GM13976 (cell line): Measurements from ENCODE around the gene TTC1.

Experiments used
- DNase-seq: peaks from one replicate; pipeline ENCODE4 v3.0.0; 2012; ENCODE audit warnings: low spot score
- in situ Hi-C: fragments of 300-500 bp; cut with MboI; formaldehyde crosslinking; loops from one replicate; pipeline ENCODE4 v1.12.0; 2022; ENCODE audit warnings: low sequenced_read_pairs, mixed read lengths, inconsistent platforms; ENCODE audit not compliant: unreplicated experiment
- TF ChIP-seq, protein P1 (sequence below): IDR thresholded peaks from 2 replicates; pipeline ENCODE4 v1.5.1; 2012; ENCODE audit warnings: borderline replicate concordance, mild to moderate bottlenecking; ENCODE audit not compliant: insufficient read depth; ENCODE audit errors: extremely low read depth, missing control alignments, control extremely low read depth

The TTC1 gene

DNA sequence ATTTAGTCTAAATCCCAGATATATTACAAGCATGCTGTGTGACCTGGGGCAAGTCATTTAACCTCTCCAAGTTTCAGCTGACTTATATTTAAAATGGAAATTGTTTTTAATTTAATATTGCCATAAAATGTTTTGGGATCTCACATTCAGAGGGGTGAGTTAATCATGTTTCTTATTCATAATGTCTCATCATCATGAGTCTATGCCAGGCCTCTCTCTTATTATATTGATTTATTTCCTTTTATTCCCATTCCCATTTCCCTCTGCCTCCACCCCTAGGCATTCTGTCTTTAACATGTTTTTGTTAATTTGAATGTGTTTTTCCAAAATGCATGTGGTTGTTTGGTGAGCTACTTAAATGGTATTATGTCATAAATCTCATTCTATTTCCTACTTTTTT, 39.0 kb upstream of the TTC1 start:
- DNase-seq = no peak
- TF ChIP-seq, protein P1, sequence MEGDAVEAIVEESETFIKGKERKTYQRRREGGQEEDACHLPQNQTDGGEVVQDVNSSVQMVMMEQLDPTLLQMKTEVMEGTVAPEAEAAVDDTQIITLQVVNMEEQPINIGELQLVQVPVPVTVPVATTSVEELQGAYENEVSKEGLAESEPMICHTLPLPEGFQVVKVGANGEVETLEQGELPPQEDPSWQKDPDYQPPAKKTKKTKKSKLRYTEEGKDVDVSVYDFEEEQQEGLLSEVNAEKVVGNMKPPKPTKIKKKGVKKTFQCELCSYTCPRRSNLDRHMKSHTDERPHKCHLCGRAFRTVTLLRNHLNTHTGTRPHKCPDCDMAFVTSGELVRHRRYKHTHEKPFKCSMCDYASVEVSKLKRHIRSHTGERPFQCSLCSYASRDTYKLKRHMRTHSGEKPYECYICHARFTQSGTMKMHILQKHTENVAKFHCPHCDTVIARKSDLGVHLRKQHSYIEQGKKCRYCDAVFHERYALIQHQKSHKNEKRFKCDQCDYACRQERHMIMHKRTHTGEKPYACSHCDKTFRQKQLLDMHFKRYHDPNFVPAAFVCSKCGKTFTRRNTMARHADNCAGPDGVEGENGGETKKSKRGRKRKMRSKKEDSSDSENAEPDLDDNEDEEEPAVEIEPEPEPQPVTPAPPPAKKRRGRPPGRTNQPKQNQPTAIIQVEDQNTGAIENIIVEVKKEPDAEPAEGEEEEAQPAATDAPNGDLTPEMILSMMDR = no peak
- in situ Hi-C loops = no loop called here

DNA sequence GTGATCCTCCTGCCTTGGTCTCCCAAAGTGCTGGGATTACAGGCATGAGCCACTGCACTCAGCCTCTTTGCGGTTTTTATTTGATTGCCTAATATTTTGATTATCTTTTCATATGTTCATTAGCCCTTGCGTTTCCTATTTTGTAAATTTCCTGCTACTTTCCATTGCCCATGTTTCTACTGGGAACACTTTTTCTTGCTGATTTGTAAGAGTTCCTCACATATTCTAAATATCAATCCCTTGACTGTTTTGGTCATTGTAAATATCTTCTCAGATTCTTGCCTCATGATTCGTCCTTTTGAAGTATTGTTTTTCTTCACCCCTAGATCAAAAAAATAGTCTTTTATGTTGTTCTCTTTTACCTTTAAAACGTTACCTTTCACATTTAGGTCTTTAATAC, 37.9 kb upstream of the TTC1 start:
- DNase-seq = no peak
- in situ Hi-C loops = no loop called here

DNA sequence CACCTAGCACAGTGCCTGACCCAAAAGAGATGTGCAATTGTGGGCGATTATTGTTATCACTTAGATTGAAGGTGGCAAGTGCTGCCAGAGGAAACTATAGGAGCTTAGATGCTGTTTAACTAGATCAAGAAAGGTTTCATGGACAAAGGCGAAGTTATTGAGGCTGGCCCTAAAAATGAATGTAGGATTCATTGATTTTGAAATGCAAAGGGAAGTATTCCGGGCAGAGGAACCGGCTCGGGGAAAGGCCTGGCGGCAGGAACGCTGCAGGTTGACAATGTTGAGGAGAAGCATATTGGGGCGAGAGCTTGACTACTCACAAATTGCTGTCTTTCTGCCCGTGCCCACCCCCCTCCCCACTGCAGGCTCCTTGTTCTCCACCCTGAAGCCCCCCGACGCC, 37.4 kb upstream of the TTC1 start:
- TF ChIP-seq, protein P1 = no peak
- DNase-seq = no peak
- in situ Hi-C loops = no loop called here

More for the DNA sequence above, 37.9 kb upstream of the TTC1 start:
- TF ChIP-seq, protein P1 = no peak

DNA sequence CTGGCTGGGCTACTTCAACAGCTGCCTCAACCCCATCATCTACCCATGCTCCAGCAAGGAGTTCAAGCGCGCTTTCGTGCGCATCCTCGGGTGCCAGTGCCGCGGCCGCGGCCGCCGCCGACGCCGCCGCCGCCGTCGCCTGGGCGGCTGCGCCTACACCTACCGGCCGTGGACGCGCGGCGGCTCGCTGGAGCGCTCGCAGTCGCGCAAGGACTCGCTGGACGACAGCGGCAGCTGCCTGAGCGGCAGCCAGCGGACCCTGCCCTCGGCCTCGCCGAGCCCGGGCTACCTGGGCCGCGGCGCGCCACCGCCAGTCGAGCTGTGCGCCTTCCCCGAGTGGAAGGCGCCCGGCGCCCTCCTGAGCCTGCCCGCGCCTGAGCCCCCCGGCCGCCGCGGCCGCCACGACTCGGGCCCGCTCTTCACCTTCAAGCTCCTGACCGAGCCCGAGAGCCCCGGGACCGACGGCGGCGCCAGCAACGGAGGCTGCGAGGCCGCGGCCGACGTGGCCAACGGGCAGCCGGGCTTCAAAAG, 36.9 kb upstream of the TTC1 start:
- peak; percentile 41 for DNase-seq
- TF ChIP-seq, protein P1 = no peak
- in situ Hi-C loops = no loop called here

DNA sequence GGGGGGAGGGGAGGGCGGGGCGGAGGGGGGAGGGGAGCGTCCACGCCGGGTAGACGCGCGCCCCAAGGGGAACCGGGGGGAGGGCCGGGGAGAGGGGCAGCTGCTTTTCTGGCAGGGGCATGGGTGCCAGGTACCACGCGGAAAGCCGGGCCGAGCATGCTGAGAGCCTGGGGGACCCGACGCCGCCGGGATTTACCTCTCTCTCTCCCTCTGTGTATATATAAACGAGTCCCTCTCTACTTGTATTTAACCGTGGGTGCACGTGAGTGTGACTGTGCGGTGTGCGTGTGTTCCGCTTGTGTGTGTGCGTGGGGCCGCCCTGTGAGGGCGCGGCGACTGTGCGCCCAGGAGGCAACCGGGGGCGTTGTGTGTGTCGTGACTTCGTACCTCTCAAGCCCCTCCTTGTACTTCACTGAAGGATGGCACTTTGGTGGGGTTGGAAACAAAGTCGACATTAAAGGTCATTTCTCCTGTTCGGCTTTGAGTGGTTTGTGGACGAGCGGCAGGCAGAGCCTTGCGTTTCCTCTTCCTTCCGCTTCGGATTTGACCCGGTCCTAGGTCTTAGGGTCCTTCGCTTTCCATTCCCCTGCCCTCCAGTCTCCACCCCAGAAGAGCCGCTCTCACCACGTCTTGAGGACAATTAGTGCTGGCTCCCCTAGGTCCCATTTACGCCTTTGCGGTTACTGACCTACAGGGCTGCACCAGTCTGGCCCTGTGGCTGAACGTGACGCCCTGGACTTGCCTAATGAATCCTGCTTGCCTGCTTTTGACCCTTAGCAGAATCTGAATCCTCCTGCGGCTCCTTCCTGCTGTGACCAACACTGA, 36.2 kb upstream of the TTC1 start:
- in situ Hi-C loops = no loop called here
- TF ChIP-seq, protein P1 = no peak
- no peak for DNase-seq

DNA sequence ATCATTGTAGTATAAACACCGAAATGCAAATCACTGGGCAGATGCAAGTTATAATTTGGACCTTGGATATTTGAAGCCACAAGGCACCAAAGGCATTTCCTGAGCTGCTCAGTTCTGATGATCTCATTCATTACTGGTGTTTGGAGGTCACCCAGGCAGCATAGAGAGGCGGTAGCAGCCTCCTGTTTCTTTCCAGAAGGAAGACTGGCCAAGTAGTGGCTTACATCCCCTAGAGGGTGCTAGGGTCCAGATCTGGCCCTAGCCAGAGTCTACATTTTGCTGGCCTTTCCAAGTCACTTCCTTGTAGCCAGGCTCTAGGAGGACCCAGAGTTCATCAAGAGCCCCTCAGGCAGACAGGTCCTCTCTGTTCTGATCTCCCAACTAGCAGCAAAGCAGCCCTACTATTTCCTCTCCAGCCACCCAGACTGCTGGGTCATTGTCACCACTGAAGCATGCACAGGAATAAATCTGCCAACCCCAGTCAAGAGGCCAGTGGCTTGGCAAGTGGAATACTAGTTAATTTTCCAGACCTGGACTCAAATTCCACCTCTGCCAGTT, 33.4 kb upstream of the TTC1 start:
- DNase-seq = no peak
- TF ChIP-seq, protein P1 = no peak
- in situ Hi-C loops = loop anchor here (25.0 kb wide), 1 partner anchor 813 kb away; no protein-coding TSS in a partner anchor
